ENCODE measurements around the gene SGMS1.
A peak's percentile ranks its signal among the peaks of the same experiment; 100 is the strongest.

The SGMS1 gene

GRCh38 chr10:50501924-50502452 is 121.8 kb downstream of the SGMS1 start:
- H3K4me3 ChIP-seq (ENCODE audit: low read depth, low read length, poor library complexity, severe bottlenecking), result no peak overlapping the region
- peaks cover 28% of the 10 kb centered on the region for H3K4me1 ChIP-seq (ENCODE audit: insufficient read depth, low read length, severe bottlenecking)
- no peak overlapping the region for H3K9ac ChIP-seq (ENCODE audit: low read length)
- 0 out of 2 replicates have a peak overlapping the region, but pooled peaks have one; percentile 10 for H3K4me2 ChIP-seq (ENCODE audit: low read length)
- TF ChIP-seq, protein P1, sequence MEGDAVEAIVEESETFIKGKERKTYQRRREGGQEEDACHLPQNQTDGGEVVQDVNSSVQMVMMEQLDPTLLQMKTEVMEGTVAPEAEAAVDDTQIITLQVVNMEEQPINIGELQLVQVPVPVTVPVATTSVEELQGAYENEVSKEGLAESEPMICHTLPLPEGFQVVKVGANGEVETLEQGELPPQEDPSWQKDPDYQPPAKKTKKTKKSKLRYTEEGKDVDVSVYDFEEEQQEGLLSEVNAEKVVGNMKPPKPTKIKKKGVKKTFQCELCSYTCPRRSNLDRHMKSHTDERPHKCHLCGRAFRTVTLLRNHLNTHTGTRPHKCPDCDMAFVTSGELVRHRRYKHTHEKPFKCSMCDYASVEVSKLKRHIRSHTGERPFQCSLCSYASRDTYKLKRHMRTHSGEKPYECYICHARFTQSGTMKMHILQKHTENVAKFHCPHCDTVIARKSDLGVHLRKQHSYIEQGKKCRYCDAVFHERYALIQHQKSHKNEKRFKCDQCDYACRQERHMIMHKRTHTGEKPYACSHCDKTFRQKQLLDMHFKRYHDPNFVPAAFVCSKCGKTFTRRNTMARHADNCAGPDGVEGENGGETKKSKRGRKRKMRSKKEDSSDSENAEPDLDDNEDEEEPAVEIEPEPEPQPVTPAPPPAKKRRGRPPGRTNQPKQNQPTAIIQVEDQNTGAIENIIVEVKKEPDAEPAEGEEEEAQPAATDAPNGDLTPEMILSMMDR (IDR thresholded peaks at IDR 0.05; ENCODE audit: low read length), result no peak
- TF ChIP-seq EZH2 (IDR thresholded peaks at IDR 0.05; ENCODE audit: borderline replicate concordance, low read length), result no peak
- no peaks in the 10 kb centered on the region for H3F3A ChIP-seq (ENCODE audit: insufficient read depth, low read length)
- H4K20me1 ChIP-seq (ENCODE audit: insufficient read depth, low read length), result no peaks in the 10 kb centered on the region
- no peaks in the 10 kb centered on the region for H3K36me3 ChIP-seq (ENCODE audit: insufficient read depth, low read length)
- H3K27ac ChIP-seq (ENCODE audit: low read depth, low read length, poor library complexity, severe bottlenecking), result peak overlapping the region; percentile 51
- no peaks in the 10 kb centered on the region for H3K9me3 ChIP-seq (ENCODE audit: low read length)
- no peaks in the 10 kb centered on the region for H3K27me3 ChIP-seq (ENCODE audit: insufficient read depth, low read length)
- no peaks in the 10 kb centered on the region for H3K79me2 ChIP-seq (ENCODE audit: insufficient read depth, low read length)
- H2AFZ ChIP-seq (ENCODE audit: low read length), result no peak overlapping the region
- H3K9me2 ChIP-seq (ENCODE audit: low read depth, low read length), result no peaks in the 10 kb centered on the region

- H3K27ac ChIP-seq (ENCODE audit: low read depth, low read length, poor library complexity, severe bottlenecking), result no peak overlapping the region
- no peaks in the 10 kb centered on the region for H3K9me3 ChIP-seq (ENCODE audit: low read length)
- H4K20me1 ChIP-seq (ENCODE audit: insufficient read depth, low read length), result no peaks in the 10 kb centered on the region
- no peaks in the 10 kb centered on the region for H3K27me3 ChIP-seq (ENCODE audit: insufficient read depth, low read length)
- H3K36me3 ChIP-seq (ENCODE audit: insufficient read depth, low read length), result no peaks in the 10 kb centered on the region
- no peaks in the 10 kb centered on the region for H3F3A ChIP-seq (ENCODE audit: insufficient read depth, low read length)
- peaks cover 28% of the 10 kb centered on the region for H3K4me1 ChIP-seq (ENCODE audit: insufficient read depth, low read length, severe bottlenecking)
- no peak overlapping the region for H2AFZ ChIP-seq (ENCODE audit: low read length)
- H3K79me2 ChIP-seq (ENCODE audit: insufficient read depth, low read length), result no peaks in the 10 kb centered on the region
- no peaks in the 10 kb centered on the region for H3K9me2 ChIP-seq (ENCODE audit: low read depth, low read length)
- no peak overlapping the region for H3K4me2 ChIP-seq (ENCODE audit: low read length)
- H3K9ac ChIP-seq (ENCODE audit: low read length), result no peak overlapping the region
- TF ChIP-seq, protein P1 (IDR thresholded peaks at IDR 0.05; ENCODE audit: low read length), result no peak
- TF ChIP-seq EZH2 (IDR thresholded peaks at IDR 0.05; ENCODE audit: borderline replicate concordance, low read length), result no peak
- no peak overlapping the region for H3K4me3 ChIP-seq (ENCODE audit: low read depth, low read length, poor library complexity, severe bottlenecking)
Observed at GRCh38 chr10:50501478-50501877, 122.3 kb downstream of the SGMS1 start.

GRCh38 chr10:50498465-50498864 is 125.3 kb downstream of the SGMS1 start:
- H3K4me2 ChIP-seq (ENCODE audit: low read length), result no peak overlapping the region
- H3K4me1 ChIP-seq (ENCODE audit: insufficient read depth, low read length, severe bottlenecking), result peaks cover 21% of the 10 kb centered on the region
- H3K36me3 ChIP-seq (ENCODE audit: insufficient read depth, low read length), result no peaks in the 10 kb centered on the region
- H3K9me2 ChIP-seq (ENCODE audit: low read depth, low read length), result no peaks in the 10 kb centered on the region
- H3K4me3 ChIP-seq (ENCODE audit: low read depth, low read length, poor library complexity, severe bottlenecking), result no peak overlapping the region
- H3K79me2 ChIP-seq (ENCODE audit: insufficient read depth, low read length), result no peaks in the 10 kb centered on the region
- TF ChIP-seq, protein P1 (IDR thresholded peaks at IDR 0.05; ENCODE audit: low read length), result no peak
- no peak for TF ChIP-seq EZH2 (IDR thresholded peaks at IDR 0.05; ENCODE audit: borderline replicate concordance, low read length)
- H3K27me3 ChIP-seq (ENCODE audit: insufficient read depth, low read length), result no peaks in the 10 kb centered on the region
- H3K9me3 ChIP-seq (ENCODE audit: low read length), result no peaks in the 10 kb centered on the region
- no peak overlapping the region for H2AFZ ChIP-seq (ENCODE audit: low read length)
- no peaks in the 10 kb centered on the region for H4K20me1 ChIP-seq (ENCODE audit: insufficient read depth, low read length)
- no peak overlapping the region for H3K9ac ChIP-seq (ENCODE audit: low read length)
- no peak overlapping the region for H3K27ac ChIP-seq (ENCODE audit: low read depth, low read length, poor library complexity, severe bottlenecking)
- no peaks in the 10 kb centered on the region for H3F3A ChIP-seq (ENCODE audit: insufficient read depth, low read length)

Data from OCI-LY1 (cell line).